HuH-7.5 (cell line): ENCODE measurements around the gene CAMKK2.
"Not testable (repeated sequence)": the region's sequence is repeated elsewhere in the genome, so short reads cannot be mapped to it uniquely, and the experiment has no call there.

Source experiments
- DNase-seq: peaks from one replicate; pipeline ENCODE4 v3.0.0; 2011; ENCODE audit warnings: low spot score

The CAMKK2 gene

DNA sequence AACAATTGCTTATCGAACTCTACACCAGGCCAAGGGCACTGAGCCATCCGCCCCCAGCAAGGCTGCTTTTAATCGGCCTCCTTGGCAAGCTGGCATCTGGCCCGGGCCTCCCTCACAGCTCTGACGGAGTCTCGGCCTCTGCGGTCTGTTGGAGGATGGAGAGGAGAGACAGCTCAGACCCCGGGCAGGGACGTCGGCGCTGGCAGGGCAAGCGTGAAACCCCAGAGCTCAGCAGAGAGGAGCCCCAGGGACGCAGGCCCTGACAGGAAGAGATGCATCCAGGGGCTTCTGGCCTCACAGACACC is 17.5 kb downstream of the CAMKK2 start:
- no peak for DNase-seq

DNA sequence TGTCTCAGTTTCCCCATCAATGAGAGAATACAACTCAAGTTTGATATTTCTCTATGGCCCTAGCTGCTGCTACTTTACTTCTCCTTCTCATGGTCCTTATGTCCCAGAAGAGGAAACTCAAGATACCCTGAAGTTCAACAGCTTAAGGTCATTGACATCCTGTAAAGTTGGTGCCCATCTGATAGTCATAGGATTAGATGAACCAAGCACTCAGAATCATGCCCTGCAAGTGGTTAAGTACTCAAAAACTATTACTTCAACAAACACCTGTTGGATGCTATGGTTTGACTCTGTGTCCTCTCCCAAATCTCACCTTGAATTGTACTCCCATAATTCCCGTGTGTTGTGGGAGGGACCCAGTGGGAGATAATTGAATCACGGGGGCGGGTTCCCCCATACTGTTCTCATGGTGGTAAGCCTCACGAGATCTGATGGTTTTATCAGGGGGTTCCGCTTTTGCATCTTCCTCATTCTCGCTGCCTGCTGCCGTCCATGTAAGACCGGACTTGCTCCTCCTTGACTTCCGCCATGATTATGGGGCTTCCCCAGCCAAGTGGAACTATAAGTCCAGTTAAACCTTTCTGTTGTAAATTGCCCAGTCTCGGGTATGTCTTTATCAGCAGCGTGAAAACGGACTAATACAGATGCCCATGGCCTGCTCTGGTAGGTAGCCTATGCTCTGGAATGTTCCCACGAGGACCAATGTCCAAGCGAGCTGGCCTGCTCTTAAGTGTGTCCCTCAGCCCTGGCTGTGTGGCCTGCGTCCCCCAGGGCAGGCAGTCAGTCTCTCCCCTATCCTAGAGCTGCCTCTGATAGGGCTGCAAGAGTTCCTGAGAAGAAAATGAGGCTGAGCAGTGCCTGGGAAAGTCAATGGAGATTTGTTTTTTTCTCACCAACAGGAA is 18.1 kb downstream of the CAMKK2 start:
- DNase-seq = no peak

DNA sequence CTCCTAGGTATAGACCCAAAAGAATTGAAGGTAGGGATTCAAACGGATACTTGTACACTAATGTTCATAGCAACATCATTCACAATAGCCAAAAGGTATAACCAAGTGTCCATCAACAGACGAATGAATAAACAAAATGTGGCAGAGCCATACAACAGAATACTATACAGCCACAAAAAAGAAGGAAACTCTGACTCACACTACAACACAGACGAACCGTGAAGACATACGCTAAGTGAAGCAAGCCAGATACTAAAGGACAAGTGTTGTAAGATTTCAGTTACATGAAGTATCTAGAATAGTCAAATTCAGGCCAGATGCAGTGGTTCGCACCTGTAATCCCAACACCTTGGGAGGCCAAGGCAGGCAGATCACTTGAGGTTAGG is 19.1 kb downstream of the CAMKK2 start:
- DNase-seq = no peak

DNA sequence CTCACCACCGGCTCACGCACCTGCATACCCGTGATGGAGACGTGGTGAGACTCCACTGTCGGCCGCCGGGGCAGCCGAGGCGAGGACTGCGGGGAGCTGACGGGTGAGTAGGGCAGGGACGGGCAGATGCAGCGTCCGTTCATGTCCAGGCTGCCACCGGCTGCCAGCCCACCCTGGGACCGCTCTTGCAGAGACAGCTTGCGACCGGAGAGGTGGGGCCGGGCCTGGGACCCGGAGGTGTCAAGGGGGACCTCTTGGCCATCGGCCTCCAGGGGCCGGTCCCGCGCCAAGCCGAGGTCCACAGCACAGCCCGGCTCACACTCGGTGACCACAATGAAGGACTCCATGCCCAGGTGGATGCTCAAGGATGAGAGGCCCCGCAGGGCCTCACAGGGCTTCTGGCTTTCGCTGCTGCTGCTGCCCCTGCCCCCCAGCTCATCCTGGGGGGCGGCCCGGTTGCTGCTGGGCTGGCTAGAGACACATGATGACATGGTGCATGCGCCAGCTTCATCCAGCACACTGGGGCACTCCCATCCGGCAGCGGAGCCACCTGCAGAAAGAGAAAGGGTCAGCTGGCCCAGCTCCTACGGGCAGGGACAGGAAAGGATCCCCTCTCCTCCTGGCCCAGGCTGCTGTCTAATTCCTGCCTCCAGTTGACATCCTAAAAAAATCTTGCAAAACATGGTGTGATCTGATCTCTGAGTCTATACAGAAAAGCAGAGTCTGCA is 22.3 kb downstream of the CAMKK2 start:
- no peak for DNase-seq

DNA sequence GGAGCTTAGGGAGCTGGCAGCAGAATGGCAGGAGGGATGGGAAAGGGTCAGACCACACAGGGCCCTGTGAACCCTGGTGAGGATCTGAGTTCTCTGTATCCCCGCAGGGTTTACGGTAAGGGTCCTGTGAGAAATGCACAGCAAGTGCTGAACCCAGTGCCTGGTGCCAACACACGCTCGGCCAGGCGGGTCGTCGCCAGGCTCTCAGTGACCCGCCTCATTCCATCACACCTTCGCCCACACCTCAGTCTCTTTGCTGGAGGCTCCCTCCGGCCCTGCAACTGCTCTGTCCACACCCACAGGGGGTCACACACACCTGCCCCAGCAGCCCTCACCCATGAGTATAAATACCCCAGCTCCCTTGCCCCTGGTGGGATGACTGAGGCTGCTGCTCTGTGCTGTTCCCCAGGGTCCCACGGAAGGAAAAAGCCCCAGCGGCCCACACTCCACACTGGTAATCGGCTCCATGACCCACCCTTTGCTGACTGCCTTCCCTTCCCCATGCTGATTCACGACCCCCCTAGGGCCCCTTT is 23.1 kb downstream of the CAMKK2 start:
- DNase-seq = no peak

DNA sequence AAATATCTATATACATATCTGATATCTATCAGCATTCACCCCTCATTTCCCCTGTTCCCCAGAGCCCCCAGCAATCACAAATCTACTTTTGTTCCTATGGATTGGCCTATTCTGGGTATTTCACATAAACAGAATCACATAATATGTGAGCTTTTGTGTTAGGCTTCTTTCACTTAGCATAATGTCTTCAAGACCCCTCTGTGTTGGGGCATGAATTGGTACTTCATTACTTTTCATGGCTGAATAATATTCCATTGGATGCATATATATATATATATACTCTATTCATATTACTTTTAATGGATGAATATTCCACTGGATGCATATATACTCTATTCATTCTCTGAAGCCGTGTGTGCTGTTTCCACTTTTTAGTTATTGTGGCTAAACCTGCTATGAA is 28.7 kb downstream of the CAMKK2 start:
- DNase-seq = no peak

DNA sequence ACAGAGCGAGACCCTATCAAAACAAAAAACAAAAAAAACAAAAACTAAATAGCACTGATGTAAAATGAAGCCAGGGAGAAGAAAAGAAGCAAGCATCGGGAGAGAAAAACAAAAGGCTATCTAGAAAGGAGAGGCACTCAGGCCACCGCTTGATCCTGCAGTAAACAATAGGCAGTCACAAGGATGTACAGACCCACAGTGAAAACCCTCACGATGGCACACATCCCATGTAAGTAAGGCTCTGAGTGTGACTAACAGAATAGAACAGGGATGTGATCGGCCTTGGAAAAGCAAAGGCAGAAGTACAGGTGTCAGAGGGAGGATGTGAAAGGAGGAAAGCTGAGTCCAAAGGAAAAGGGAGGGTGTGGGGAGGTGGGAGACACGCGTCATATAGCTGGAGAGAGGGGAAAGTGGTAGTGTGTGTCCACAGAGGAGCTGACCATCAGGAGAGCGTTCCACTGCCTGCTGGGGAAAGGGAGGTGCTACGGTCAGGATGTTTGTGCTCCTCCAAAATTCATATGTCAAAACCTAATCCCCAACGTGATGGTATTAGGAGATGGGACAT is 31.5 kb downstream of the CAMKK2 start:
- no peak for DNase-seq

DNA sequence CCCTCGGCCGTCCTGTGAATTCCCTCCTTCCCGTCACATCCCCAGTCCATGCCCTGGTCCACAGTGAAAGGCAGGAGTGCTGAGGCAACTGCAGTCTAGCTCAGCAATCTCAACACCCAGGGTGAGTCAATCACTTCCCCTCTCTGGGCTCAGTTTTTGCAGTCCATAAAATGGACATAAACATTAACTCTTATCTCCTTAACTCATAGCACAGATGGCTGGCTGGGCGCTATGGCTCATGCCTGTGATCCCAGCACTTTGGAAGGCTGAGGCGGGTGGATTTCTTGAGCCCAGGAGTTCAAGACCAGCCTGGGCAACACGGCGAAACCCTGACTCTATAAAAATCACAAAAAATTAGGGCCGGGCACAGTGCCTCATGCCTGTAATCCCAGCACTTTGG is 32.4 kb downstream of the CAMKK2 start:
- DNase-seq = no peak

DNA sequence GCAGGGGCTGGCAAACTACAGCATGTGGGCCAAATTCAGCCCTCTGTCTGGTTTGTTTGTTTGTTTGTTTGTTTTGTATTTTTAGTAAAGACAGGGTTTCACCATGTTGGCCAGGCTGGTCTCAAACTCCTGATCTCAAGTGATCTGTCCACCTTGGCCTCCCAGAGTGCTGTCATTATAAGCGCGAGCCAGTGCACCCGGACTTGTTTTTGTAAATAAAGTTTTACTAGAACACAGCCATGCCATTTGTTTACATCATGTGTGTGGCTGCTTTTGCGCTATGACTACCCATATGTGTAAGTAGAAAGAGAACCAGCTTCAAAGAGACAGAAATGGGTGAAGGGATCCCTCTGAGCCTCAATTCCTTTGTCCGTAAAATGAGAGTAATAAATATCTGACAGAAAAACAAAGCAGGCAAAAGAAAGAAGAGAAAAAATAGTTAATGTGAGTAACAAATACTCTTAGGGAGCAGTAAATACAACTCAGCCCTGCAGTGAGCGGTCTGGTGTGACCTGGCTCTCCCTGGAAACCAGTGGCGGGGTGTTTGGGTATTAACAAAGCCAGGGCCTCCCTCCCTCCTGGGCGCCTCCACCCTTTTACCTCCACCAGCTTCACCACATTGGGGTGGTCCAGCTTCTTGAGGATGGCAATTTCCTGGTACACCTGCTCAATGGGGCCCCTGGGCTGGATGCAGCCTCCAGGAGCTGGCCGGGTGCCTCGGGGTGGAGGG is 33.1 kb downstream of the CAMKK2 start:
- DNase-seq = no peak

DNA sequence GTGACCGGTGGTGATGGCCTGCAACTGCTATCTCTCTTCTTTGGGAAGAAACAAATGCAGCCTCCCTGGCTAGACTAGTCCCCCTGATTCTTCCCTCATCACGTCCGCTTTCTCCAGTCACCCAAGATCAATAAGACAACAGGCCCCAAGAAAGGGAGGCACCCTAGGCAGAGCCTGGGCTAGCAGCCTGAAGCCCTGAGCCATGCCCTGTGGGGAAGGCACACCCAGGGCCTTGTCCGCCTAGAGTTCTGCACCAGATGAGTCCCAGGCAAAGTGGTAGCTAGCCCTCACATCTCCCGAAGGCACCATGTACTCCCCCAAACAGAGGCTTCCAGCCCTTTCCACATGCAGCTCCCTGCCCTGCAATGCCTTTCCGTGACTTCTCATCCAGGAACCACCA is 35.1 kb downstream of the CAMKK2 start:
- DNase-seq = no peak

DNA sequence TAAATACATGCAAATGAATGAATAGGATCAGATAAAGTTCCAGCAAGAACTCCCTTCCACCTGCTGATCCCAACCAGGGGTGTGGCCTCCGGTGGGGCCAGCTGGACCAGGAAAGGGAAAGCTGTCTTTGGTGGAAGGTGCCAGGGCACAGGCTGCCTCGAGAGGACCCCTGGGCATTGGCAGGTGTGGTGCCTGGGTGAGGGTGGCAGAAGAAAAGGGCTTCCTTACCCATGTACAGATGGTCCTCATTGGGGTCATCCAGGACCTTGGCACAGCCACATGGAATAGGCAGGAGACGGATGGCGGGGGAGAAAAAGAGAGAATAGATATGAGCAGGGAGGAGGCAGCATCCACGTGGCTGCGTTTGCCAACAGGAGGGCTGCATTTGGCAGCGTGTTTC is 36.4 kb downstream of the CAMKK2 start:
- no peak for DNase-seq

DNA sequence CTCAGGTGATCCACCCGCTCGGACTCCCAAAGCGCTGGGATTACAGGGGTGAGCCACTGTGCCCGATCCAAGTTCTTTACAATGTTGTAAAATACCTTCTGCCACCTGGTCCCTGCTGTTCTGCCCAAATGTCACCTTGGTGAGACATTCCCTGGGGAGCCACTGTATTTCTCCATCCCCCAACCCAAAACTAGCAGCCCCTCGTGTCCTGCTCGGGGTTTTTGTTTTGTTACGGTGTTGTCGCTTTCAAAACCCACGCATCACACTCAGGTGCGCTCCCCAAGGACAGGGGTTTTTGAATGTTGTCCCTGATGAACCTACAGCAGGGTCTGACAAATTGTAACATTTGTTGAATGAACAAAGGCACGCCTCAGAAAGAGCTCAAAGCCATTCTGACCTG is 37.4 kb downstream of the CAMKK2 start:
- DNase-seq = no peak

DNA sequence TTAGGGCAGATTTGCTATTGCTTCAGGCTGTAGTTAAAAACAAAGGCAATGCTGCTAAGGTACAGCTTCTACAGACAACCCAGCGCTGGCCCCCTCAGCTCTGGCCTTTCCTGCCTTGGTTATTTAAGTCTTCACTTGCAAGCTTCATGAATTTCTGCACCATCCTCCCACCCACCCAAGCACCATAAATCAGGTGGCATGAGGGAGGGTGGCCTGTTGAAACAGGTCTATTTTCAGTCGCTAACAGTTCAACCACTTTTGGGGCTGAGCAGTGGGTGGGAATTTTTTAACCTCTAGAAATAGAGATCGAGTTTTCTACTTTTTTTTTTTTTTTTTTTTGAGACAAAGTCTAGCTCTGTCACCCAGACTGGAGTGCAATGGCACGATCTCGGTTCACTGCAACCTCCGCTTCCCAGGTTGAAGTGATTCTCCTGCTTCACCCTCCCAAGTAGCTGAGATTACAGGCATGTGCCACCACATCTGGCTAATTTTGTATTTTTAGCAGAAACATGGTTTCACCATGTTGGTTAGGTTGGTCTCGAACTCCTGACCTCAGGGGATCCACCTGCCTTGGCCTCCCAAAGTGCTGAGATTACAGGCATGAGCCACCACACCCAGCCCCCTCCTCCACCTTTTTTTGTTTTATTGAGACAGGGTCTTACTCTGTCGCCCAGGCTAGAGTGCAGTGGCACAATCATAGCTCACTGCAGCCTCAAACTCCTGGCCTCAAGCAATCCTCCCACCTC is 38.6 kb downstream of the CAMKK2 start:
- DNase-seq = not testable (repeated sequence)

DNA sequence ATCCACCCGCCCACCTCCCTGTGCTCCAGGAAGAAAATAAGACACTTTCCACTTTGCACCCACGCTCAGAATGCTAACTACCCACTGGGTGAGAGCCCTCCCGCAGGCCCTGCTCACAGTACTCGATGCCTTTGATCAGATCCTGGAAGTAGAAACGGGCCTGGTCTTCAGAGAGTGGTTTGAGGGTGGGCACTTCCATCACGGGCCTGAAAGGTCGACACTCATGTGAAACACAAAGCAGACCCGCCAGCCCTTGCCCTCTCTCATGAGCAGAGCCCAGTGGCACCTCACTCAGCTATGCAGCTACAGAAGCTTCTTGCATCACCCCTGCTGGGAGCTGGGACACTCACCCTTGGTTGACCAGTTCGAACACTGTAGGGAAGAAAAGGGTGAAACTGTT is 41.1 kb downstream of the CAMKK2 start:
- DNase-seq = no peak

DNA sequence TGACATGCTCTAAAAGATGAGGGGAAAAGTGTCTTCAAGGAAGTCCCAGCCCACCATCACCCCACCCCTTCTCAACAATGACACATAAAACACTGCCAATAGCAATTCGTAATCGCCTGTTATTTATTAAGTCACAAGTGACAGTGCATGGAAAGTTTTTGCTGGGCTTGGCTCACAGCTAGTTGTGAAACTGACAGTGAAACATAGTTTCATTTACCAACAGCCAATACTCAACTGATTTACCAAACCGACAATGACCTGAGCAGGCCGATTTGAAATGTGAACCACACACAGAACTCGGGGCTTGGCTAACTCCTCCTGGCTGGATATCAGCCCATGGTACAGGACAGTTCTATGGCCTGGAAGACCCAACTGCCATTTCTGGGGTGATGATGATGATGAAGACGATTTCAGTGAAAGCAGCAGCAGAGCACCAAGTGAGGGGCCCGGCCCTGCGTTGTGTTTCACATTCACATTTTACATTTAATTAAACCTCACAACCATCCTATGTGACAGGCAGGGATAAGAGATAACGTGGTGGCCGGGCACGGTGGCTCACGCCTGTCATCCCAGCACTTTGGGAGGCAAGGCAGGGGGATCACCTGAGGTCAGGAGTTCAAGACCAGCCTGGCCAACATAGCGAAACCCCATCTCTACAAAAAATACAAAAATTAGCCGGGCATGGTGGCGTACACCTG is 42.7 kb downstream of the CAMKK2 start:
- DNase-seq = no peak

DNA sequence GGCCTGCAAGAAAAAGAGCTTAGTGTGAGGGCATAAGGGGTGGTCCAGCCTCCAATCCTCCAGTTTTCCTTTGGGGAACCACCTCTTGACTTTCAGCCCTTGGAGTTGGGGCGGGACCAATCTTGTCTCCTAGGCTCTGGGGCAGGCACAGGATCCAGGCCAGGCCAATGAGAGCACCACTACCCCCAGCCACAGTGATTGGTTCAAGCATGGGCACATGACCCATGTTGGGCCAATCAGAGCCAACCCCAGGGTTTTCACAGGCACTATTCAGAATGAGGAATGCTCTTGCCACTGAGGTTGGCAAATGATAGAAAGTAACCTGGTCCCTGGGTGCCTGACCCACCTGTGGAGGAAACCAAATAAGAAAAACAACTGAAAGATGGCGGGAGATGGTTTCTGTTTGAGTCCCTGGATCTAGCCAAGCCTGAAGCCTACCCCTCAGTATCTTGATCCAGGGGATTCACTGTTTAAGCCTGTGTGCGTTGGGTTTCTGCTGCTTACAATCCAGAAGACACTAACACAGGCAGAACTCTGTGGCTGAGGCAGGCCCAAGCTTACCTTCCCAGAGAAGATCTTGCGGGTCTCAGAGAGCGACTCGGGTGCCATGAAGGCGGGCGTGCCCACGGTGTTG is 43.7 kb downstream of the CAMKK2 start:
- no peak for DNase-seq

DNA sequence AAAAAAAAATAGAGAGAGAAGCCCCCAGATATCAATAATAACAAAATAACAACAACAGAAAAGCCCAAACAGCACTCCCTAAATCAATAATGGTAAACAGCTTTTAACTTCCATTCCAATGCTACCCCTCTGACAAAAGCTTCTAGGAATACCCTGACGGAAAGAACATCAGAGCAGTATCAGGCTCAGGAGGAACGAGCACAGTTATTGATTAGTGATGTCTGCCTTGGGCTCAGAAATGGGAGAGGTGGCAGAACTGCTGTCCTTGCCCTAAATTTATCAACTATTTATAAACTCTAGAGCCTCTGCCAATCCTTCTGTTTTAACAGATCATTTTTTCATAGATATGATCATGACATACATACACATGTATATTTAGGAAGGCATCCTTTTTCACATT is 44.7 kb downstream of the CAMKK2 start:
- no peak for DNase-seq

DNA sequence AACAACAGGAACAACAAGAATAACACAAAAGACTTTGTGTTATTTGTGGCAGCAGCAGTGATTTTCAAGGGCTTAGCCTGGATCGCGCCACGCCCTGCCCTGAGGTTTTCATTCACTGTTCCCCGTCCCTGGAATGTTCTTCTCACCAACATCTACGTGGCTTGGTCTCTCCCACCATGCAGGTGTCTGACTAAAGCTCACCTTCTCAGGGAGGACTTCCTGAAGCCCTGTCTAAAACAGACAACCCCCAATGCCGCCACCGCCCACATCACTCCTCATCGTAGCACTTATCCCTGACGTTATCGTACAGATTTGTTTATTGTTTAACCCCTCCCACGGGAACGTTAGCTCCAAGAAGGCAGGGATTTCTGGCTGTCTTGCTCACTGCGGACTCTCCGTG is 46.1 kb downstream of the CAMKK2 start:
- DNase-seq = no peak

DNA sequence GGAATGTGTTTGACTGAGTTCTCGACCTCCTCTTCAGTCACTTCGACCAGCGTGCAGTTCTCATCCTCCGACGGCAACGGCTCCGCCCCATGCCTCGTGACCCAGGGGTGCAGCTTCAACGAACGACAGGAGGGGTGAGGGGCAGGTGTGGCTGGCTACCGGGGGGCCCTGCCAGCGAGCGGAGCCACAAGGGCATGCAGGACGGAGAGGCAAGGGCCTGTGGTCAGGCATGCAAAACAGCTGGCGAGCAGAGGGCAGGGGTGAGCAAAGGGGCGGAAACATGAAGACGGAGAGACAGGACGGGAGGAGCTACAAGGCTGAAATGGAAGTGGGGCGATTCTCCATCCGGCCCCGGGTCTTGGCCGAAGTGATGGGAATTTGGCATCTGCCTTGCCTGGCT is 47.9 kb downstream of the CAMKK2 start:
- no peak for DNase-seq

DNA sequence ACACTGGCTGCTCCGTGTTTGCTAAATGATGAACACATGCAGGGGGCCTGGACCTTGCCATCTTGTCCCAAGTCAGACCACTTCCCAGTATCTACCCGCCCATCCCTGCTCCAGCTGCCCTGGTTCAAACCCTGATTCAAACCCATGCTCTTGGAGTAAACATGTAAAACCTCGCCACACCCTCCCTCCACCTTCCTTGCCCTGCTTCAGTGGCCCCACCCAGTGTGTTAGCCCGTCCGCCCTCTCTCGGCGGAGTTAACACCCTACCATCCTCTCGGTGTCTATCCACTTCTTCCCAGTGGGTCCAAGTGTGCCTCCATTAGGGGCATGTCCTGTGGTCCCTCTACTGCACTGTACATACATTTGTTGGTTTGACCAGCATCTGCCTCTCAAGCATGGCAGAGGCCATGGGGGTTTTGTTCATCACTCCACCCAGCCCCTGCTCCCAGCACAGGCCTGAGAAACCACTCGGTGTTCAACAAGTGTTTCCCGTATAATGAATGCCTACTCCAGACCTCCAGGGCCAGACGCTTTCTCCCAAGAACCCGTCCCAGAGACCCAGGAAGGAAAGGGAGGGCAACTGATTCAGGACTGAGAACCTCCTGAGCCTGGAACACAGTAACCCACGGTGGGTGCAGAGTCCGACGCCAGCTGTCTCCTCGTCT is 49.5 kb downstream of the CAMKK2 start:
- DNase-seq = no peak
